NB4 (cell line): ENCODE data around the gene GEMIN4.

Experiments used
- CTCF ChIP-seq: IDR thresholded peaks from one replicate; pipeline ENCODE4 v1.5.1; 2012; ENCODE audit warnings: low read depth, low read length
- MAX ChIP-seq: IDR thresholded peaks from 2 replicates; pipeline ENCODE4 v1.6.1; 2011; ENCODE audit warnings: low read depth, low read length
- POLR2A ChIP-seq: IDR thresholded peaks from 2 replicates; pipeline ENCODE4 v1.6.1; 2011; ENCODE audit warnings: mild to moderate bottlenecking; ENCODE audit not compliant: insufficient read length; ENCODE audit errors: extremely low read depth

GRCh38 chr17:733743-734142, 18.3 kb downstream of the GEMIN4 start:
- no peak for TF ChIP-seq POLR2A
- no peak for TF ChIP-seq CTCF
- TF ChIP-seq MAX: no peak
